NCI-H2029 (cell line): Measurements from ENCODE around the gene CHL1.

Experiments used
- DNase-seq: peaks from one replicate; lab custom pipeline; 2025; lab: John Stamatoyannopoulos, UW

Gene CHL1

GRCh38 chr3:284322-284721 is 87.8 kb downstream of the CHL1 start:
- no peak for DNase-seq

- no peak for DNase-seq
Measured at GRCh38 chr3:288417-288816, 91.9 kb downstream of the CHL1 start.

- no peak for DNase-seq
Measured at GRCh38 chr3:291028-291427, 94.5 kb downstream of the CHL1 start.

GRCh38 chr3:291646-292436 is 95.3 kb downstream of the CHL1 start:
- DNase-seq: no peak

- peak; percentile 93 for DNase-seq
Measured at GRCh38 chr3:294096-294495, 97.5 kb downstream of the CHL1 start.

- peak; percentile 20 for DNase-seq
Measured at GRCh38 chr3:294581-294980, 98.0 kb downstream of the CHL1 start.

GRCh38 chr3:295166-295565 is 98.6 kb downstream of the CHL1 start:
- DNase-seq: no peak

GRCh38 chr3:297585-297984 is 101.0 kb downstream of the CHL1 start:
- peak; percentile 98 for DNase-seq

GRCh38 chr3:299590-300301 is 103.2 kb downstream of the CHL1 start:
- DNase-seq: peak; percentile 56

- no peak for DNase-seq
Measured at GRCh38 chr3:307182-307581, 110.6 kb downstream of the CHL1 start.

- no peak for DNase-seq
Measured at GRCh38 chr3:308597-309321, 112.2 kb downstream of the CHL1 start.

- no peak for DNase-seq
Measured at GRCh38 chr3:312160-312733, 115.7 kb downstream of the CHL1 start.

- DNase-seq: no peak
Measured at GRCh38 chr3:312911-313310, 116.3 kb downstream of the CHL1 start.

- DNase-seq: no peak
Measured at GRCh38 chr3:317012-317411, 120.4 kb downstream of the CHL1 start.

- no peak for DNase-seq
Measured at GRCh38 chr3:318903-319302, 122.3 kb downstream of the CHL1 start.

GRCh38 chr3:324423-324822 is 127.9 kb downstream of the CHL1 start:
- DNase-seq: no peak

- DNase-seq: no peak
Measured at GRCh38 chr3:325495-325894, 128.9 kb downstream of the CHL1 start.

- no peak for DNase-seq
Measured at GRCh38 chr3:330494-331115, 134.0 kb downstream of the CHL1 start.

GRCh38 chr3:331881-332280 is 135.3 kb downstream of the CHL1 start:
- DNase-seq: no peak

- DNase-seq: no peak
Measured at GRCh38 chr3:332701-333100, 136.1 kb downstream of the CHL1 start.

- no peak for DNase-seq
Measured at GRCh38 chr3:335240-335639, 138.7 kb downstream of the CHL1 start.

GRCh38 chr3:339351-339750 is 142.8 kb downstream of the CHL1 start:
- DNase-seq: no peak
